Neuronal stem cell (in vitro differentiated cells): ENCODE data around the gene TBC1D16.

ENCODE experiments used
- DNase-seq: peaks from one replicate; pipeline ENCODE4 v3.0.0-alpha.2; 2013; ENCODE audit warnings: low spot score
- H2AFZ ChIP-seq: one replicate; pipeline ENCODE4 v1.6.1; 2013; ENCODE audit warnings: mild to moderate bottlenecking, low read length, inconsistent platforms
- H2AK5ac ChIP-seq: 2 replicates; pipeline ENCODE4 v1.6.1; 2013; ENCODE audit warnings: low read depth, mild to moderate bottlenecking, inconsistent platforms, low read length, moderate library complexity, mixed read lengths
- H2BK120ac ChIP-seq: 2 replicates; pipeline ENCODE4 v1.6.1; 2013; ENCODE audit warnings: low read depth, mild to moderate bottlenecking, inconsistent platforms, low read length, moderate library complexity, mixed read lengths
- H2BK12ac ChIP-seq: one replicate; pipeline ENCODE4 v1.6.1; 2013; ENCODE audit warnings: low read length, inconsistent platforms
- H2BK15ac ChIP-seq: 2 replicates; pipeline ENCODE4 v1.6.1; 2013; ENCODE audit warnings: mild to moderate bottlenecking, low read length, inconsistent platforms, mixed read lengths
- H2BK5ac ChIP-seq: one replicate; pipeline ENCODE4 v1.6.1; 2013; ENCODE audit warnings: inconsistent platforms, mild to moderate bottlenecking, low read length, moderate library complexity
- H3K14ac ChIP-seq: one replicate; pipeline ENCODE4 v1.6.1; 2013; ENCODE audit warnings: low read length, inconsistent platforms
- H3K18ac ChIP-seq: 2 replicates; pipeline ENCODE4 v1.6.1; 2013; ENCODE audit warnings: low read length, inconsistent platforms
- H3K23ac ChIP-seq: 2 replicates; pipeline ENCODE4 v1.6.1; 2013; ENCODE audit warnings: low read depth, mild to moderate bottlenecking, mixed read lengths, low read length, inconsistent platforms; ENCODE audit not compliant: poor library complexity
- H3K27ac ChIP-seq: replicated peaks from 3 replicates; pipeline ENCODE4 v1.5.1; 2013; ENCODE audit warnings: low read length, inconsistent platforms
- H3K27me3 ChIP-seq, 3 experiments: 2 replicates each; pipeline ENCODE4 v1.6.1; 2013; ENCODE audit warnings: low read length in 3 of 3, mild to moderate bottlenecking in 2 of 3, inconsistent platforms in 1 of 3, low read depth in 1 of 3, mixed read lengths in 1 of 3, moderate library complexity in 1 of 3; ENCODE audit not compliant: control insufficient read depth in 3 of 3, insufficient read depth in 3 of 3
- H3K36me3 ChIP-seq, 2 donors: replicated peaks in 1 of 2; 2 replicates each; pipeline ENCODE4 v1.6.1; 2013; ENCODE audit warnings: low read length in 2 of 2; ENCODE audit not compliant: control insufficient read depth in 2 of 2, insufficient read depth in 2 of 2
- H3K4ac ChIP-seq: 2 replicates; pipeline ENCODE4 v1.6.1; 2013; ENCODE audit warnings: inconsistent platforms, mild to moderate bottlenecking, low read length, moderate library complexity
- H3K4me1 ChIP-seq, 2 donors: 1 replicate in 1 of 2; 2 replicates in 1 of 2; pipeline ENCODE4 v1.6.1; 2013; ENCODE audit warnings: low read length in 2 of 2, low read depth in 1 of 2; ENCODE audit not compliant: control insufficient read depth in 2 of 2, insufficient read depth in 1 of 2
- H3K4me2 ChIP-seq: one replicate; pipeline ENCODE4 v1.6.1; 2013; ENCODE audit warnings: mild to moderate bottlenecking, low read length, inconsistent platforms; ENCODE audit not compliant: insufficient read depth, poor library complexity, severe bottlenecking
- H3K4me3 ChIP-seq, 2 donors: 2 replicates each; pipeline ENCODE4 v1.5.1; 2013; ENCODE audit warnings: low read length in 2 of 2, mild to moderate bottlenecking in 2 of 2, inconsistent platforms in 1 of 2, moderate library complexity in 1 of 2
- H3K79me1 ChIP-seq: one replicate; pipeline ENCODE4 v1.6.1; 2013; ENCODE audit warnings: low read depth, mild to moderate bottlenecking, inconsistent platforms, low read length, moderate library complexity
- H3K9ac ChIP-seq: one replicate; pipeline ENCODE4 v1.6.1; 2013; ENCODE audit warnings: mild to moderate bottlenecking, low read depth, low read length, inconsistent platforms; ENCODE audit not compliant: poor library complexity
- H3K9me3 ChIP-seq, 2 donors: replicated peaks in 1 of 2; 2 replicates each; pipeline versions ENCODE3 to v1.6.1; 2013; ENCODE audit warnings: low read length in 2 of 2, mild to moderate bottlenecking in 2 of 2, inconsistent platforms in 1 of 2, low read depth in 1 of 2, mixed read lengths in 1 of 2, moderate library complexity in 1 of 2; ENCODE audit not compliant: control insufficient read depth in 2 of 2, insufficient read depth in 1 of 2
- H4K8ac ChIP-seq: one replicate; pipeline ENCODE4 v1.6.1; 2013; ENCODE audit warnings: low read depth, mild to moderate bottlenecking, inconsistent platforms, low read length, moderate library complexity
- H4K91ac ChIP-seq: one replicate; pipeline ENCODE4 v1.6.1; 2013; ENCODE audit warnings: low read length, low read depth, mild to moderate bottlenecking, inconsistent platforms; ENCODE audit not compliant: poor library complexity
- WGBS, 2 donors: extraction: QIAGEN DNeasy Blood & Tissue Kit; methylation state at CpG; one replicate each; pipeline ENCODE4 v1.1.7; 2013; ENCODE audit warnings: missing lambda C conversion rate in 2 of 2, mixed read lengths in 1 of 2; ENCODE audit not compliant: insufficient read length in 2 of 2, insufficient replicate concordance in 1 of 2; ENCODE audit errors: extremely low coverage in 2 of 2; 5-methylcytosine and 5-hydroxymethylcytosine counted together

TBC1D16 gene

DNA sequence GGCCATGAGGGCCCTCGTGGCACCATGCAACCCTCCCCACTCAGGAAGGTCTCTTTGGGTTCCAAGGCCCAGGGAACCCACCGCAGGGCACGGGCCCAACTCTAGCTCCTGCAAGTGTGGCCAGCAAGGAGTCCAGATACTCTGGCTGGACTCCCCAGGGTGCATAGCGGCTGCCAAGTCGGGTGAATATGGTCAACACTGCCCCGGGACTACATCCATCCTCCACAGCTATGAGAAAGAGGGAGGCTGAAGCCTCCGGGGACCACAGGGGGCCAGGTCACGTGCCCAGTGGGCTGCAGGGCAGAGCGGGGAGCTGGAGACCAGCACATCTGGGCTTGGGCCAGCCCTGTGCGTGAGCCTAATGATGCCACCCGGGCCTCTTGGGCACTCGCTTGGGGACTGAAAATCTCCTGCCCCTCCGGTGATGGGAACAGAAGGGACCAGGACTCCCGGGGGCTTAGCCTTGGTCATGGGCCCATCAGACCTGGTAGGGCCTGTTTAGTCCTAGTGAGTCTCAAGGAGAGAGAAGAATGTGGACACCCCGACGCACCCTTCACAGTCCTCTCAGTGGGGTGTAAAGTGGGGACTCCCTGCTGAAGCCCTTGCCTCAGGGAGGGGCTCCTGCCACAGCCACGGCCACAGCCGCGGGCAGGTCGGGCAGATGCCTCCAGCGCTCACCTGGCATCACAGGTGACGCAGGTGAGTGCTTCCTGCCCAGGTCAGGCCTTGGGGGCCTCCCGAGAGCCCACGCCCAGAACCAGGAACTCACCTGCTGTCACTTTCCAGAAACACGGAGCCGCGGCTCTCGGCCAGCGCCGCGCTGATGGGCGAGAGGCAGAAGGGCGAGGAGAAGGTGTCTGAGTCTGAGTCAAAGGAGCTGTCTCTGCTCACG, 26.0 kb downstream of the TBC1D16 start:
- H2BK120ac ChIP-seq: no peak overlapping the region
- whole genome bisulfite sequencing, 2 donors: no CpG with 5 or more reads among the region's 34 CpGs
- H2BK15ac ChIP-seq: no peak overlapping the region
- no peak overlapping the region for H3K9ac ChIP-seq
- peaks cover 0 to 7% of the 10 kb centered on the region in 2 donors for H3K4me1 ChIP-seq
- no peaks in the 10 kb centered on the region for H3K27me3 ChIP-seq
- H3K36me3 ChIP-seq: peaks cover 20 to 83% of the 10 kb centered on the region in 2 donors
- DNase-seq: no peak
- no peak overlapping the region for H3K14ac ChIP-seq
- no peak overlapping the region for H3K4ac ChIP-seq
- no peak overlapping the region for H3K27ac ChIP-seq
- H2BK5ac ChIP-seq: no peak overlapping the region
- H4K91ac ChIP-seq: no peak overlapping the region
- H2BK12ac ChIP-seq: no peak overlapping the region
- H2AFZ ChIP-seq: no peak overlapping the region
- H3K9me3 ChIP-seq: no peaks in the 10 kb centered on the region
- H3K18ac ChIP-seq: no peak overlapping the region
- peaks cover 5% of the 10 kb centered on the region for H3K79me1 ChIP-seq
- H4K8ac ChIP-seq: no peak overlapping the region
- H3K4me2 ChIP-seq: no peak overlapping the region
- no peak overlapping the region for H3K4me3 ChIP-seq
- peak overlapping the region; percentile 49 for H3K23ac ChIP-seq
- no peak overlapping the region for H2AK5ac ChIP-seq

DNA sequence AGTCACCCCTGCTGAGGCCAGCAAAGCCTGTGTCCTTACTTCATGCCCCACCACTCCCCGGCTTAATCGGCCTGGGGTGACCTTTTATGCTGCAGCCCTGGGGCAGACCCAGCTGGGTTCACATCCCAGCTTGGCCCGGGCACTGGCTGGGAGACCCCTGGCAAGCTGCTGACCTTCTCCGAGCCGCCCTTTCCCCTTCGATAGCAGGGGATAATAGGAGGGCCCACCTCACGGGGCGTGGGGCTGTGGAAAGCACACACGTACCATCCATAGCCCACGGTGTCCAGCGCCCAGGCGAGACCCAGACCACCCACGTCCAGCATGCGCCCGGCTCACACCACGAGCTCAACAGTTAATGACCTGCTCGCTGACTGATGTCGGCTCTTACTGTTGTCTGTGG, 26.8 kb downstream of the TBC1D16 start:
- WGBS, 2 donors: no CpG with 5 or more reads among the region's 18 CpGs
- Histone ChIP-seq H2AFZ (no peak overlapping the region), H3K79me1 (peaks cover 5% of the 10 kb centered on the region), H3K4ac (no peak overlapping the region), H3K4me3 (no peak overlapping the region), H4K91ac (no peak overlapping the region), H3K9ac (no peak overlapping the region), H2BK5ac (no peak overlapping the region), H2BK120ac (peak overlapping the region; percentile 11), H3K27me3 (no peaks in the 10 kb centered on the region), H3K4me1 (peaks cover 0 to 7% of the 10 kb centered on the region in 2 donors), H2BK12ac (no peak overlapping the region), H2BK15ac (no peak overlapping the region), H2AK5ac (peak overlapping the region; percentile 27), H3K36me3 (peaks cover 20 to 86% of the 10 kb centered on the region in 2 donors), H3K9me3 (no peaks in the 10 kb centered on the region), H3K23ac (no peak overlapping the region), H3K18ac (no peak overlapping the region), H3K14ac (no peak overlapping the region), H3K27ac (no peak overlapping the region), H3K4me2 (no peak overlapping the region), H4K8ac (no peak overlapping the region)
- no peak for DNase-seq

DNA sequence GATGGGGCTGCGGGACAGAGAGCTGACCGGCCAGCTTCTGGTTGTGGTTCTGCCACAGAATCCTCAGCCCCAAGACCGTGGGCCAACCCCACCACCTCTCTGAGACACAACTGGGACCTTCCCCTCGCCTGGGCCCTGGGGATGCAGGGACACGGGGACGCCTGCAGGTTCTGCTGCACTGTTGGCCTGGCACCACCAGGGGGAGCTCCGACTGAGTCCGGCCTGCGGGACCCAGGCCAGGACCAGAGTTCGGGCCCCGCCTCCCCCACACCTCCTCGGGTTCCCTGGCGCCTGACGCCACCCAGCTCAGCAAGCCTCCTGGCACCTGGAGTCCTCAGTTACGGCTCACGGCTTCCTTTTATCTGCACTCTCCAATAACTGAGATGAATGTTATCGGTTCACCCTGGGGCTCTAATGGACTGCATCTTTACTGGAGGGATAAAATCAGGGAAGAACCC, 27.3 kb downstream of the TBC1D16 start:
- no peak overlapping the region for H3K27ac ChIP-seq
- no peak overlapping the region for H3K23ac ChIP-seq
- H3K9ac ChIP-seq: no peak overlapping the region
- no peak overlapping the region for H3K18ac ChIP-seq
- H3K4ac ChIP-seq: no peak overlapping the region
- no peak overlapping the region for H2BK5ac ChIP-seq
- no peak overlapping the region for H2BK120ac ChIP-seq
- no peak overlapping the region for H4K91ac ChIP-seq
- no peak overlapping the region for H3K4me3 ChIP-seq
- H3K79me1 ChIP-seq: peaks cover 5% of the 10 kb centered on the region
- peak; percentile 62 for DNase-seq
- H4K8ac ChIP-seq: no peak overlapping the region
- H3K9me3 ChIP-seq: no peaks in the 10 kb centered on the region
- H3K14ac ChIP-seq: no peak overlapping the region
- no peak overlapping the region for H2BK12ac ChIP-seq
- H3K4me2 ChIP-seq: peak overlapping the region; percentile 26
- no CpG with 5 or more reads among the region's 17 CpGs for WGBS, 2 donors
- peaks cover 18 to 86% of the 10 kb centered on the region in 2 donors for H3K36me3 ChIP-seq
- H3K27me3 ChIP-seq: no peaks in the 10 kb centered on the region
- no peak overlapping the region for H2AK5ac ChIP-seq
- no peak overlapping the region for H2BK15ac ChIP-seq
- peaks cover 0 to 4% of the 10 kb centered on the region in 2 donors for H3K4me1 ChIP-seq
- H2AFZ ChIP-seq: no peak overlapping the region

DNA sequence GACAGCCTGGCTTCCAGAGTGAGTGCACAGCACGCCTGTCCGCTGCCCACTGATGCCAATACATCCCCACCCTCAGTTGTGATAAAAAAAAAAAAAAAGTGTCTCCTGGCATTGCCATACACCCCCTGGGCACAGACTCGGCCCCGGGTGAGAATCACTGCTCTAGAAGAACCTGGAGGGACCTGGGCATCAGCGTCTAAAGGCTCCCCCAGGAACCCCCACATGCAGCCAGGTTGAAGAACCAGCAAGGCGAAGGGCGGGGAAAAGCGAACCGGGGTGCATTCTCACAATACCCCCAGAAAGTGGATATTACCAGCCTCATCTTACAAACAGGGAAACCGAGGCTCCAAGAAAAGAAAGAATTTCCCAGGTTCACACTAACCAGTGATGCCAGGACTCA, 27.7 kb downstream of the TBC1D16 start:
- Histone ChIP-seq H3K36me3 (peaks cover 15 to 86% of the 10 kb centered on the region in 2 donors), H3K4ac (no peak overlapping the region), H3K23ac (no peak overlapping the region)

More for the DNA sequence above, 27.7 kb downstream of the TBC1D16 start:
- Histone ChIP-seq H2BK15ac (no peak overlapping the region), H4K91ac (no peak overlapping the region), H3K4me2 (no peak overlapping the region), H2AFZ (no peak overlapping the region), H3K18ac (no peak overlapping the region), H2BK5ac (no peak overlapping the region), H3K4me1 (peaks cover 0 to under 1% of the 10 kb centered on the region in 2 donors), H3K27ac (no peak overlapping the region), H3K14ac (no peak overlapping the region), H2AK5ac (peak overlapping the region; percentile 47), H3K4me3 (no peak overlapping the region), H2BK12ac (no peak overlapping the region), H3K79me1 (peaks cover 5% of the 10 kb centered on the region), H3K27me3 (no peaks in the 10 kb centered on the region), H2BK120ac (no peak overlapping the region), H3K9ac (no peak overlapping the region), H4K8ac (no peak overlapping the region), H3K9me3 (no peaks in the 10 kb centered on the region)
- no peak for DNase-seq
- no CpG with 5 or more reads among the region's 10 CpGs for WGBS, 2 donors
